Peyer's patch (tissue), 4 donors: ENCODE data around the gene GULP1.

ENCODE experiments used
- POLR2A ChIP-seq, 2 donors: fragments of 450-650 bp; IDR thresholded peaks; one replicate each; pipeline ENCODE4 v1.5.1; 2017; ENCODE audit warnings: antibody characterized with exemption in 2 of 2, mild to moderate bottlenecking in 2 of 2, moderate library complexity in 2 of 2
- TF ChIP-seq, protein P1 (sequence below), 6 experiments: fragments of 450-650 bp in 4 of 6; fragments of 200-600 bp in 2 of 6; sonication (generic) in 1 of 6; IDR thresholded peaks; one replicate each; pipeline ENCODE4 v1.5.1; 2017 to 2019; ENCODE audit warnings: antibody characterized with exemption in 6 of 6, mild to moderate bottlenecking in 3 of 6, moderate library complexity in 1 of 6

- TF ChIP-seq, protein P1, sequence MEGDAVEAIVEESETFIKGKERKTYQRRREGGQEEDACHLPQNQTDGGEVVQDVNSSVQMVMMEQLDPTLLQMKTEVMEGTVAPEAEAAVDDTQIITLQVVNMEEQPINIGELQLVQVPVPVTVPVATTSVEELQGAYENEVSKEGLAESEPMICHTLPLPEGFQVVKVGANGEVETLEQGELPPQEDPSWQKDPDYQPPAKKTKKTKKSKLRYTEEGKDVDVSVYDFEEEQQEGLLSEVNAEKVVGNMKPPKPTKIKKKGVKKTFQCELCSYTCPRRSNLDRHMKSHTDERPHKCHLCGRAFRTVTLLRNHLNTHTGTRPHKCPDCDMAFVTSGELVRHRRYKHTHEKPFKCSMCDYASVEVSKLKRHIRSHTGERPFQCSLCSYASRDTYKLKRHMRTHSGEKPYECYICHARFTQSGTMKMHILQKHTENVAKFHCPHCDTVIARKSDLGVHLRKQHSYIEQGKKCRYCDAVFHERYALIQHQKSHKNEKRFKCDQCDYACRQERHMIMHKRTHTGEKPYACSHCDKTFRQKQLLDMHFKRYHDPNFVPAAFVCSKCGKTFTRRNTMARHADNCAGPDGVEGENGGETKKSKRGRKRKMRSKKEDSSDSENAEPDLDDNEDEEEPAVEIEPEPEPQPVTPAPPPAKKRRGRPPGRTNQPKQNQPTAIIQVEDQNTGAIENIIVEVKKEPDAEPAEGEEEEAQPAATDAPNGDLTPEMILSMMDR (IDR thresholded peaks at IDR 0.05) = no peak
- TF ChIP-seq POLR2A (IDR thresholded peaks at IDR 0.05) = no peak
Measured at GRCh38 chr2:188326290-188326668, 34.6 kb downstream of the GULP1 start.
